PC-3 (cell line): ENCODE measurements around the gene SMARCD1. TPM values are rescaled to one million over a fixed set of nuclear protein-coding genes. Genes with fewer than 3 reads are reported as not detected.

ENCODE experiments used
- ATAC-seq: fragments of 200-7000 bp; cut with Tn5 transposase; 2 replicates; pipeline ENCODE4 v1.9.1; 2020; ENCODE audit warnings: mild to moderate bottlenecking, moderate library complexity
- BruUV-seq: library from RNA; stranded (reverse); fragments of 400-500 nt; replicated peaks from 2 replicates; lab custom pipeline; 2021; lab: Mats Ljungman, UMichigan
- CTCF ChIA-PET: fragments of 300-600 bp; sonication (Branson Sonifier 250); formaldehyde crosslinking; loops from one replicate; lab custom pipeline; 2022; ENCODE audit warnings: antibody characterized with exemption; lab: Charles Lee
- POLR2A ChIA-PET: fragments of 300-600 bp; sonication (Branson Sonifier 250); formaldehyde crosslinking; loops from one replicate; lab custom pipeline; 2022; ENCODE audit warnings: antibody characterized with exemption; ENCODE audit not compliant: unreplicated experiment; lab: Charles Lee
- DNase-seq: peaks from one replicate; pipeline ENCODE4 v3.0.0-alpha.2; 2015
- H2AFZ ChIP-seq: fragments of 300-600 bp; sonication (generic); 2 replicates; pipeline ENCODE4 v1.6.0; 2016; ENCODE audit warnings: antibody characterized with exemption, low read length
- H3F3A ChIP-seq: fragments of 300-600 bp; sonication (generic); one replicate; pipeline ENCODE4 v1.6.0; 2017; ENCODE audit warnings: antibody characterized with exemption, low read length, control low read depth, mild to moderate bottlenecking; ENCODE audit not compliant: unreplicated experiment
- H3K27ac ChIP-seq: fragments of 300-600 bp; sonication (generic); 2 replicates; pipeline ENCODE4 v1.5.1; 2016; ENCODE audit warnings: mild to moderate bottlenecking, low read length
- H3K27me3 ChIP-seq: fragments of 300-600 bp; sonication (generic); 2 replicates; pipeline ENCODE4 v1.6.1; 2016; ENCODE audit warnings: low read length, mixed read lengths
- H3K36me3 ChIP-seq: fragments of 300-600 bp; sonication (generic); 2 replicates; pipeline ENCODE4 v1.6.1; 2016; ENCODE audit warnings: low read depth, mixed run types, low read length, mixed read lengths
- H3K4me1 ChIP-seq: fragments of 300-600 bp; sonication (generic); 2 replicates; pipeline ENCODE4 v1.5.1; 2016; ENCODE audit warnings: low read length; ENCODE audit not compliant: insufficient read depth
- H3K4me2 ChIP-seq: fragments of 300-600 bp; sonication (generic); 2 replicates; pipeline ENCODE4 v1.6.0; 2016; ENCODE audit warnings: low read length
- H3K4me3 ChIP-seq: fragments of 300-600 bp; sonication (generic); 2 replicates; pipeline ENCODE4 v1.5.1; 2016; ENCODE audit warnings: mild to moderate bottlenecking, low read length, mixed read lengths
- H3K79me2 ChIP-seq: fragments of 300-600 bp; sonication (generic); 2 replicates; pipeline ENCODE4 v1.6.1; 2017; ENCODE audit warnings: low read length, mixed read lengths
- H3K9ac ChIP-seq: fragments of 300-600 bp; sonication (generic); 2 replicates; pipeline ENCODE4 v1.6.0; 2016; ENCODE audit warnings: mild to moderate bottlenecking, low read length
- H3K9me2 ChIP-seq: fragments of 300-600 bp; sonication (generic); replicated peaks from 2 replicates; pipeline ENCODE4 v1.6.1; 2016; ENCODE audit warnings: mixed run types, low read length, mixed read lengths
- H3K9me3 ChIP-seq: fragments of 300-600 bp; sonication (generic); 2 replicates; pipeline ENCODE4 v1.6.1; 2016; ENCODE audit warnings: low read length, mixed read lengths
- H4K20me1 ChIP-seq: fragments of 300-600 bp; sonication (generic); 2 replicates; pipeline ENCODE4 v1.6.1; 2016; ENCODE audit warnings: low read length, mixed read lengths
- CTCF ChIP-seq: fragments of 300-600 bp; sonication (generic); conservative IDR thresholded peaks from 2 replicates; pipeline ENCODE4 v1.5.1; 2017; ENCODE audit warnings: antibody characterized with exemption, low read depth, mild to moderate bottlenecking, low read length
- EZH2 ChIP-seq: fragments of 300-600 bp; sonication (generic); IDR thresholded peaks from one replicate; pipeline ENCODE4 v1.6.1; 2017; ENCODE audit warnings: antibody characterized with exemption, mild to moderate bottlenecking, low read length; ENCODE audit not compliant: unreplicated experiment
- EZH2phosphoT487 ChIP-seq: fragments of 300-600 bp; sonication (generic); IDR thresholded peaks from 2 replicates; pipeline ENCODE4 v1.6.1; 2018; ENCODE audit warnings: mild to moderate bottlenecking, antibody characterized with exemption, low read length, borderline replicate concordance
- intact Hi-C: fragments of 100-400 bp; cut with micrococcal nuclease; formaldehyde crosslinking; loops from 2 replicates; pipeline ENCODE4 v1.9.0; 2023
- total RNA-seq: library from RNA; depleted of rRNA; stranded (reverse); fragments of >200 nt; gene quantifications from 2 replicates; pipeline ENCODE4 v1.2.3, GENCODE V29; 2014

Gene SMARCD1
- total RNA-seq, 1 experiment from 2014 or later, result 105 TPM

GRCh38 chr12:50106907-50107306, 21.8 kb downstream of the SMARCD1 start:
- Histone ChIP-seq H3K9me3 (no peaks in the 10 kb centered on the region), H3K27me3 (no peaks in the 10 kb centered on the region), H3K27ac (no peak overlapping the region), H3K4me3 (no peak overlapping the region), H3K79me2 (no peaks in the 10 kb centered on the region), H3K9me2 (no peaks in the 10 kb centered on the region), H3K36me3 (peaks cover 5% of the 10 kb centered on the region), H4K20me1 (no peaks in the 10 kb centered on the region), H3K9ac (no peak overlapping the region), H3K4me1 (peaks cover 7% of the 10 kb centered on the region; the same call in 1 of the 2 replicates), H3F3A (no peaks in the 10 kb centered on the region), H3K4me2 (no peak overlapping the region), H2AFZ (no peak overlapping the region)
- ChIA-PET POLR2A (no interaction called here), CTCF (interaction anchor here (0.6 kb wide), 1 partner anchor 140 kb away, joined by 5 read pairs; no protein-coding TSS in a partner anchor)
- DNase-seq (no peak), ATAC-seq (no peak)
- intact Hi-C loops, result no loop called here
- TF ChIP-seq CTCF, result no peak
- TF ChIP-seq EZH2, result no peak
- TF ChIP-seq EZH2phosphoT487, result no peak
- no TSS peak for BruUV-seq

- intact Hi-C loops, result no loop called here
- H4K20me1 ChIP-seq, result 0 out of 2 replicates have a peak, but pooled peaks cover under 1% of the 10 kb centered on the region
- H3K4me2 ChIP-seq, result no peak overlapping the region
- H3K9ac ChIP-seq, result no peak overlapping the region
- no peaks in the 10 kb centered on the region for H3F3A ChIP-seq
- DNase-seq (no peak), ATAC-seq (no peak)
- no peaks in the 10 kb centered on the region for H3K27me3 ChIP-seq
- H2AFZ ChIP-seq, result no peak overlapping the region
- no peaks in the 10 kb centered on the region for H3K36me3 ChIP-seq
- no TSS peak for BruUV-seq
- POLR2A ChIA-PET, result no interaction called here
- H3K9me3 ChIP-seq, result no peaks in the 10 kb centered on the region
- peaks cover 5% of the 10 kb centered on the region for H3K79me2 ChIP-seq
- H3K9me2 ChIP-seq, result no peaks in the 10 kb centered on the region
- H3K27ac ChIP-seq, result no peak overlapping the region
- H3K4me1 ChIP-seq, result peaks cover 7% of the 10 kb centered on the region; the same call in 1 of the 2 replicates
- H3K4me3 ChIP-seq, result no peak overlapping the region
- no peak for TF ChIP-seq EZH2
- TF ChIP-seq CTCF, result no peak
- no peak for TF ChIP-seq EZH2phosphoT487
- CTCF ChIA-PET, result no interaction called here
Observed at GRCh38 chr12:50107416-50108268, 22.5 kb downstream of the SMARCD1 start.

GRCh38 chr12:50109319-50109718, 24.2 kb downstream of the SMARCD1 start:
- Histone ChIP-seq H3K9me3 (no peaks in the 10 kb centered on the region), H3F3A (no peaks in the 10 kb centered on the region), H3K79me2 (peaks cover 22% of the 10 kb centered on the region), H3K27ac (no peak overlapping the region), H3K36me3 (no peaks in the 10 kb centered on the region), H3K4me1 (peaks cover 13% of the 10 kb centered on the region; the same call in 1 of the 2 replicates), H2AFZ (no peak overlapping the region), H3K9ac (no peak overlapping the region), H3K4me3 (no peak overlapping the region), H4K20me1 (0 out of 2 replicates have a peak, but pooled peaks cover 5% of the 10 kb centered on the region), H3K27me3 (no peaks in the 10 kb centered on the region), H3K4me2 (no peak overlapping the region), H3K9me2 (no peaks in the 10 kb centered on the region)
- ATAC-seq (no peak), DNase-seq (no peak)
- BruUV-seq, result no TSS peak
- POLR2A ChIA-PET, result interaction anchor here (0.6 kb wide), 1 partner anchor 368 kb away, joined by 16 read pairs; the partner anchor contains the start of gene TMBIM6
- TF ChIP-seq CTCF, result no peak
- no peak for TF ChIP-seq EZH2
- intact Hi-C loops, result no loop called here
- CTCF ChIA-PET, result no interaction called here
